Thoracic aorta (tissue), 2 donors: ENCODE results near the gene RGS17. TPM values are rescaled to one million over a fixed set of nuclear protein-coding genes. Genes with fewer than 3 reads are reported as not detected.

Experiments used
- ATAC-seq: fragments of 150-250 bp; one replicate; pipeline ENCODE4 v1.8.0; 2017; ENCODE audit warnings: low read depth; ENCODE audit not compliant: insufficient number of reproducible peaks, low FRiP score
- DNase-seq: peaks from one replicate; pipeline ENCODE4 v3.0.0-alpha.2; 2020; ENCODE audit warnings: low spot score
- H3K27ac ChIP-seq, 2 donors: fragments of 200-600 bp; sonication (generic); 1 replicate in 1 of 2; 2 replicates in 1 of 2; pipeline ENCODE4 v1.5.1; 2016; ENCODE audit warnings: mild to moderate bottlenecking in 2 of 2, moderate library complexity in 2 of 2
- H3K27me3 ChIP-seq: fragments of 200-600 bp; sonication (generic); replicated peaks from 2 replicates; pipeline ENCODE4 v1.6.0; 2016; ENCODE audit warnings: mild to moderate bottlenecking; ENCODE audit not compliant: insufficient read depth
- H3K36me3 ChIP-seq: fragments of 200-600 bp; sonication (generic); one replicate; pipeline ENCODE4 v1.5.1; 2016
- H3K4me1 ChIP-seq, 2 donors: fragments of 200-600 bp; sonication (generic); 1 replicate in 1 of 2; 2 replicates in 1 of 2; pipeline versions ENCODE4 v1.5.1 to v1.6.0; 2016; ENCODE audit warnings: low read depth in 2 of 2, mild to moderate bottlenecking in 1 of 2; ENCODE audit not compliant: control insufficient read depth in 1 of 2
- H3K4me3 ChIP-seq: fragments of 200-600 bp; sonication (generic); 2 replicates; pipeline ENCODE4 v1.5.1; 2016; ENCODE audit warnings: mild to moderate bottlenecking
- H3K9me3 ChIP-seq: fragments of 200-600 bp; sonication (generic); 2 replicates; pipeline ENCODE4 v1.5.1; 2016
- CTCF ChIP-seq: fragments of 200-600 bp; sonication (generic); IDR thresholded peaks from one replicate; pipeline ENCODE4 v1.5.1; 2019; ENCODE audit warnings: antibody characterized with exemption
- total RNA-seq, 2 donors: library from RNA; depleted of rRNA; stranded (reverse); fragments of >200 nt; gene quantifications; one replicate each; pipeline versions ENCODE4 v1.1.0 to v1.2.3, GENCODE V29; 2016

Gene RGS17
- total RNA-seq, 2 donors from 2014 or later: 3.4 to 3.7 TPM

GRCh38 chr6:152984513-152984872 lies 146.6 kb downstream of the RGS17 start:
- DNase-seq: no peak
- no peak for ATAC-seq
- Histone ChIP-seq H3K4me3 (peak overlapping the region; percentile 99), H3K27me3 (no peaks in the 10 kb centered on the region), H3K27ac (peak overlapping the region; percentile 90 to 94), H3K36me3 (no peaks in the 10 kb centered on the region), H3K4me1 (peaks cover 15 to 38% of the 10 kb centered on the region in 2 donors), H3K9me3 (no peaks in the 10 kb centered on the region)
- no peak for TF ChIP-seq CTCF

GRCh38 chr6:152983637-152984512 lies 147.2 kb downstream of the RGS17 start:
- H3K4me3 ChIP-seq: peak overlapping the region; percentile 99
- H3K4me1 ChIP-seq: peaks cover 15 to 38% of the 10 kb centered on the region in 2 donors
- H3K27me3 ChIP-seq: no peaks in the 10 kb centered on the region
- no peak for TF ChIP-seq CTCF
- H3K9me3 ChIP-seq: no peaks in the 10 kb centered on the region
- no peaks in the 10 kb centered on the region for H3K36me3 ChIP-seq
- DNase-seq (peak; percentile 83), ATAC-seq (peak; percentile 77)
- H3K27ac ChIP-seq: peak overlapping the region; percentile 90 to 94

- H3K4me3 ChIP-seq: peak within 1 kb of the TSS; percentile 99
- peak; percentile 95 for ATAC-seq
- H3K27me3 ChIP-seq: no peaks in the 10 kb centered on the region
- H3K9me3 ChIP-seq: no peaks in the 10 kb centered on the region
- peak within 1 kb of the TSS; percentile 90 to 94 for H3K27ac ChIP-seq
- H3K36me3 ChIP-seq: no peaks in the 10 kb centered on the region
- TF ChIP-seq CTCF: no peak
- peak; percentile 90 for DNase-seq
- peaks cover 15 to 38% of the 10 kb centered on the region in 2 donors for H3K4me1 ChIP-seq
These were observed 148.0 kb downstream of the RGS17 start, which contains the start of gene FBXO5 for GRCh38 chr6:152982904-152983636. Gene FBXO5, minus strand, starts transcription at chr6:152983041. Its CDS starts 82 bp downstream, at chr6:152982959.

- Histone ChIP-seq H3K4me1 (peaks cover 15 to 38% of the 10 kb centered on the region in 2 donors), H3K9me3 (no peaks in the 10 kb centered on the region), H3K27ac (no peak overlapping the region), H3K27me3 (no peaks in the 10 kb centered on the region), H3K4me3 (peak overlapping the region; percentile 99), H3K36me3 (no peaks in the 10 kb centered on the region)
- TF ChIP-seq CTCF: no peak
- DNase-seq (no peak), ATAC-seq (no peak)
These were observed 148.8 kb downstream of the RGS17 start for GRCh38 chr6:152981989-152982903.
